SK-N-SH treated with all-trans-retinoic acid at 6 μM for 48 hours (cell line): ENCODE measurements around the gene TEKT3.

Experiments
- ATAC-seq: fragments of 200-7000 bp; cut with Tn5 transposase; 3 replicates; pipeline ENCODE4 v1.9.1; 2020; ENCODE audit warnings: mild to moderate bottlenecking, moderate library complexity
- ARNTL ChIP-seq: fragments of 450-650 bp; formaldehyde crosslinking; IDR thresholded peaks from 2 replicates; pipeline ENCODE4 v1.5.0; 2020; ENCODE audit warnings: low read depth, mild to moderate bottlenecking, moderate library complexity, borderline replicate concordance
- BACH2 ChIP-seq: fragments of 250-450 bp; sonication (Bioruptor Pico); IDR thresholded peaks from 2 replicates; pipeline ENCODE4 v1.9.0; 2021; ENCODE audit warnings: mild to moderate bottlenecking, borderline replicate concordance
- CREB5 ChIP-seq: fragments of 250-450 bp; sonication (Bioruptor Pico); IDR thresholded peaks from 2 replicates; pipeline ENCODE4 v1.5.1; 2020; ENCODE audit warnings: low read depth, mild to moderate bottlenecking, moderate library complexity
- CSDC2 ChIP-seq: fragments of 250-450 bp; sonication (Bioruptor Pico); IDR thresholded peaks from 2 replicates; pipeline ENCODE4 v1.5.0; 2020; ENCODE audit warnings: mild to moderate bottlenecking, moderate library complexity
- ESRRG ChIP-seq: fragments of 250-450 bp; sonication (Bioruptor Pico); IDR thresholded peaks from 2 replicates; pipeline ENCODE4 v1.6.1; 2021; ENCODE audit warnings: mild to moderate bottlenecking
- GLIS3 ChIP-seq: fragments of 250-450 bp; sonication (Bioruptor Pico); IDR thresholded peaks from 2 replicates; pipeline ENCODE4 v1.5.0; 2020; ENCODE audit warnings: mild to moderate bottlenecking, moderate library complexity
- ISL1 ChIP-seq: fragments of 250-450 bp; sonication (Bioruptor Pico); IDR thresholded peaks from 2 replicates; pipeline ENCODE4 v2.1.2; 2022; ENCODE audit warnings: mild to moderate bottlenecking, moderate library complexity
- OSR1 ChIP-seq: fragments of 250-450 bp; sonication (Bioruptor Pico); IDR thresholded peaks from 2 replicates; pipeline ENCODE4 v1.8.0; 2022; ENCODE audit warnings: moderate library complexity, mild to moderate bottlenecking, inconsistent platforms
- PATZ1 ChIP-seq: fragments of 250-450 bp; sonication (Bioruptor Pico); IDR thresholded peaks from 2 replicates; pipeline ENCODE4 v1.8.0; 2020; ENCODE audit warnings: mild to moderate bottlenecking, moderate library complexity, borderline replicate concordance
- POU6F1 ChIP-seq: fragments of 250-450 bp; sonication (Bioruptor Pico); IDR thresholded peaks from 2 replicates; pipeline ENCODE4 v1.8.0; 2021; ENCODE audit warnings: low read depth, mild to moderate bottlenecking, moderate library complexity, borderline replicate concordance
- PPARA ChIP-seq: fragments of 250-450 bp; sonication (Bioruptor Pico); IDR thresholded peaks from 2 replicates; pipeline ENCODE4 v1.5.0; 2020; ENCODE audit warnings: mild to moderate bottlenecking, borderline replicate concordance
- RARB ChIP-seq: fragments of 250-450 bp; sonication (Bioruptor Pico); IDR thresholded peaks from 2 replicates; pipeline ENCODE4 v1.8.0; 2021; ENCODE audit warnings: mild to moderate bottlenecking, moderate library complexity
- SNAI2 ChIP-seq: fragments of 250-450 bp; sonication (Bioruptor Pico); IDR thresholded peaks from 2 replicates; pipeline ENCODE4 v1.5.0; 2020; ENCODE audit warnings: mild to moderate bottlenecking, moderate library complexity
- TCF4 ChIP-seq: fragments of 250-450 bp; sonication (Bioruptor Pico); IDR thresholded peaks from 2 replicates; pipeline ENCODE4 v1.8.0; 2021; ENCODE audit warnings: mild to moderate bottlenecking, moderate library complexity, borderline replicate concordance
- TOX ChIP-seq: fragments of 250-450 bp; sonication (Bioruptor Pico); IDR thresholded peaks from 2 replicates; pipeline ENCODE4 v1.8.0; 2021; ENCODE audit warnings: mild to moderate bottlenecking, moderate library complexity, borderline replicate concordance
- TSHZ2 ChIP-seq: fragments of 250-450 bp; sonication (Bioruptor Pico); IDR thresholded peaks from 2 replicates; pipeline ENCODE4 v1.5.0; 2020; ENCODE audit warnings: mild to moderate bottlenecking, moderate library complexity
- ZC3H10 ChIP-seq: fragments of 250-450 bp; sonication (Bioruptor Pico); IDR thresholded peaks from 2 replicates; pipeline ENCODE4 v1.5.1; 2021; ENCODE audit warnings: mild to moderate bottlenecking, moderate library complexity
- ZFP3 ChIP-seq: fragments of 250-450 bp; sonication (Bioruptor Pico); IDR thresholded peaks from 2 replicates; pipeline ENCODE4 v1.5.0; 2020; ENCODE audit warnings: mild to moderate bottlenecking, moderate library complexity
- ZNF565 ChIP-seq: fragments of 450-650 bp; formaldehyde crosslinking; conservative IDR thresholded peaks from 2 replicates; pipeline ENCODE4 v1.5.0; 2020; ENCODE audit warnings: low read depth, mild to moderate bottlenecking, moderate library complexity
- ZNF70 ChIP-seq: fragments of 450-650 bp; formaldehyde crosslinking; IDR thresholded peaks from 2 replicates; pipeline ENCODE4 v1.5.0; 2020; ENCODE audit warnings: mild to moderate bottlenecking, moderate library complexity
- ZNF8 ChIP-seq: fragments of 450-650 bp; formaldehyde crosslinking; IDR thresholded peaks from 2 replicates; pipeline ENCODE4 v1.5.0; 2020; ENCODE audit warnings: mild to moderate bottlenecking, moderate library complexity

Gene TEKT3

GRCh38 chr17:15289285-15290183, 51.9 kb downstream of the TEKT3 start:
- ATAC-seq = no peak
- TF ChIP-seq SNAI2 (no peak), TSHZ2 (no peak), ZC3H10 (CRISPR knock-in tag) (no peak), BACH2 (CRISPR knock-in tag) (no peak), GLIS3 (CRISPR knock-in tag) (no peak), TCF4 (no peak), CSDC2 (no peak), PATZ1 (no peak), TOX (CRISPR knock-in tag) (no peak), ZNF565 (CRISPR knock-in tag) (no peak), ZNF70 (CRISPR knock-in tag) (no peak), POU6F1 (CRISPR knock-in tag) (no peak), RARB (no peak), ESRRG (CRISPR knock-in tag) (no peak), CREB5 (CRISPR knock-in tag) (no peak), OSR1 (CRISPR knock-in tag) (no peak)

GRCh38 chr17:15288859-15289258, 52.5 kb downstream of the TEKT3 start:
- peak; percentile 96 for TF ChIP-seq ZNF70 (CRISPR knock-in tag)
- no peak for TF ChIP-seq TOX (CRISPR knock-in tag)
- ATAC-seq = no peak

GRCh38 chr17:15287538-15288267, 53.7 kb downstream of the TEKT3 start:
- no peak for ATAC-seq
- TF ChIP-seq OSR1 (CRISPR knock-in tag) (no peak), ARNTL (CRISPR knock-in tag) (no peak), ISL1 (CRISPR knock-in tag) (no peak), ZNF565 (CRISPR knock-in tag) (no peak), ESRRG (CRISPR knock-in tag) (no peak), ZNF70 (CRISPR knock-in tag) (no peak), TSHZ2 (no peak), PATZ1 (no peak), SNAI2 (no peak), ZNF8 (CRISPR knock-in tag) (no peak), CSDC2 (no peak), ZFP3 (CRISPR knock-in tag) (no peak), TOX (CRISPR knock-in tag) (no peak), CREB5 (CRISPR knock-in tag) (no peak), PPARA (no peak), ZC3H10 (CRISPR knock-in tag) (no peak)
